NCI-H524 treated with DMSO at 0.1 percent for 48 hours (cell line): ENCODE measurements around the gene PPIL1.

Source experiments
- DNase-seq: peaks from one replicate; lab custom pipeline; 2025; lab: John Stamatoyannopoulos, UW

Gene PPIL1

DNA sequence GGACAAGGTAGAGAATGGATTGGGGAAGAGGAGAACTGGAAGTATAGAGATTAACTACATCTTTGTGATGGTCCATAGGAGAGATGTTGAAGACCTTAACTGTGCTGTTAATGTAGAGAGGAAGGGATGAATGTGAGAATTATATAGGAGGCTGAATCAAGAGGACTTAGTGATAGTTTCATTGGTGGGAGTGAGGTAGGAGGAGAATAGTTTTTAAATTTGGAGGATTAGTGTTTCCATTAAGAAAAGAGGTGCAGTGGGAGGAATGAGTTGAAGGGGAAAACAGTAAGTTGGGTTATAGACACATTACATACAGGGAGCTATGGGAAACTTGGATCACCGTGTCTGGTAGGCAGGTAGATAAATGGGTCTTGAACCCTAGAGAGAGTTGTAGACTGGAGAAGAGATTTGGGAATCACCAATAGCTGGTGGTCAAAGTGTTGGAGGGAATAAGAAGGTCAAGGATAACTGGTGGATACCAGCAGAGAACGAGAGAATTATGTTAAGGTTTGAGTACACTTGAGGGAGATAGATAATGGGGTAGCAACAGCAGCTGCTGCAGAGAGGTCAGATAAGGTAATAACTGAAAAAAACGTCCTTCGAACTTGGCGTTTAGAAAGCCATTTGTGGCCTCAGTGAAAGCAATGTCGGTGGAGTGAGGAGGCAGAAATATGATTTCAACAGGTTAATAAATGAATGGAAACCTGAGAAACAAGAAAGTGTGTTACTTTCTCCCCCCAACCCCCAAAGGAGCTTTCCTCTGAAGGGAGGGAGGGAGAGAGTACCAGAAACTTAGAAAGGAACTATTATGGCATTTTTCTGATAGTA lies 14.3 kb upstream of the PPIL1 start:
- DNase-seq = no peak

DNA sequence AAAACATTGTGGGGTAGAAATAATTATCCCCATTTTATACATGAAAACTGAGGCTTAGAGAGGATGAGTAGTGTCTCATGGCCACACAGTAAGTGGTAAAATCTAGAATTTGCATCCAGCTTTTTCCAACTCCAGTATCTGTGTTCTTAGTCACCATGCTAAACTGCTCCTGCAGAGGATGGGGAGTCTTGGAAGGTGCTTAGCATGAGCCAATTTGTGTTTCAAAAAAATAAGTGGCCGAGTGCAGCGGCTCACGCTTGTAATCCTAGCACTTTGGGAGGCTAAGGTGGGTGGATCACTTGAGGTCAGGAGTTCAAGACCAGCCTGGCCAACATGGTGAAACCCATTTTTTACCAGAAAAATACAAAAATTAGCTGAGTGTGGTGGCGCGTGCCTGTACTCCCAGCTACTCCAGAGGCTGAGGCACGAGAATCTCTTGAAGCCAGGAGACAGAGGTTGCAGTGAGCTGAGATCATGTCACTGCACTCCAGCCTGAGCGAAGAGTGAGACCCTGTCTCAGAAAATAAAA lies 13.6 kb upstream of the PPIL1 start:
- no peak for DNase-seq

DNA sequence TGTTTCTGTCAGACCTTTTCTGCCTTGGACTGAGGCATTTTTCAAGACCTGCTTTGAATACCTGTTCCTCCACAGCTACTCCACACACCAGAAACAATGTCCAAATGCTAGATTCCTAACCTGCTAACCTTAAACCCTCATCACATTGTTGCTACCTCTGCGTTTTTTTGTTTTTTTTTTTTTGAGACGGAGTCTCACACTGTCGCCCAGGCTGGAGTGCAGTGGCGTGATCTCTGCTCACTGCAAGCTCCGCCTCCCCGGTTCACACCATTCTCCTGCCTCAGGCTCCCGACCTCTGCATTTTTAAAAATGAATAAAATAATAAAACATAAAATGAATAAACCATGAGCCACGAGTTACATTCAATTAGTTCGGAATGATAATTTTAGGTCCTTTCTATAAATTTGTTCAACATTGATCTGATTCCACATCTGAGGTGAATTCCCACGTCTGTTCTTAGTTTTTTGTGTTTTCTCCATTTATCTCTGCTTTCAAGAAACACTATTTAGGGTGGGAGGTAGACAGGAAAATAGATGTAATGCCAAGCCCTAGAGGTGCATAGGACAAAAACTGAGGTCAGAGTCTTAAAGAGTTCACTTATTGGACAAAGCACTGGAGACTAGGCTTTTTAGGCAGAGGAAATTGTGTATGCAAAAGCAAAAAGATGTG lies 12.5 kb upstream of the PPIL1 start:
- no peak for DNase-seq

DNA sequence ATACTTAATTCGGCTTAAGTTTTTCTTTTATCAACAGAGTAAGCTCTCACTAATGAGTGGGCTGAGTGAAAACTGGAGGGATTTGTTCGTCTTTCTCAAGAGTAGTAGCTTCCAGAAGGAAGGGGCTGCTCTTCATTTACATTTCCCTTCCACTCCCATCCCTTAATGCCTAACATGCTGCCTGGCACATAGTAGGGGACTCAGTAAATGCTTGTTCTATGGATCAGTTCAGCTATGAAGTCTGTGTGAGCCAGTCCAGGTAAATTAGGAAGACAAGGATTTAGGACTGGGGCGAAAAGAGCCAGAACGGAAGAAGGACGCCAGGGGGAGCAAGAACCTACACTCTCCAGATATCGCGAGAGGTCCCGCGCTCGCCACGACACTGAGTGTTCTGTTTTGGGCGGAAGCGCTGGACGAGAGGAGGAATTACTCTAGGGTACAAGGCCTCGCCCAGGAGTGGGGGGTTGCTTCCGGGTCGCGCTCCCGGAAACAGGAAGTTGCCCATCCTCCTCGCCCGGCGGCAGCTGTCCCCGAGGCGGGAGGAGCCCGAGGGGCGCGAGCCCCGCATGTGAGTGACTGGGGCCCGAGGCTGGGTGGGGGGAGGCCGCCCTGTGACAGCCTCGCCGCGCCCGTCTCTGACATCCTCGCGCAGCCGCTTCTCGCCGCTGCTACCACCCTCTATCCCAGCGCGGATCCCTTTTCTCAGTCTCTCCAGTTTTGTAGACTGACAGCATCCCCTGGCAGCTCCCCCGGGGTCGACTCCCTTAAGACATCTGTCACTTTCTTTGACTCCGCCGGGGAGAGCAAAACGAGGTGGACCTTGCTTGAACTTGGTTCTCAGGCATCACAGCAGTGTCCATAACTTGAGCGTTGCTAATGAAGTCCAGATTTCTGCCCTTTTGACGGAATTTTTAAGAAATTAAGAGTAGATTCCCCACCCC lies 11.1 kb upstream of the PPIL1 start, which contains the start of gene C6orf89:
Gene C6orf89, plus strand, starts transcription at position 492 of the 941 bp plus-strand sequence. CDS start 13,493 bp downstream, outside the sequence.
- peak; percentile 92 for DNase-seq

DNA sequence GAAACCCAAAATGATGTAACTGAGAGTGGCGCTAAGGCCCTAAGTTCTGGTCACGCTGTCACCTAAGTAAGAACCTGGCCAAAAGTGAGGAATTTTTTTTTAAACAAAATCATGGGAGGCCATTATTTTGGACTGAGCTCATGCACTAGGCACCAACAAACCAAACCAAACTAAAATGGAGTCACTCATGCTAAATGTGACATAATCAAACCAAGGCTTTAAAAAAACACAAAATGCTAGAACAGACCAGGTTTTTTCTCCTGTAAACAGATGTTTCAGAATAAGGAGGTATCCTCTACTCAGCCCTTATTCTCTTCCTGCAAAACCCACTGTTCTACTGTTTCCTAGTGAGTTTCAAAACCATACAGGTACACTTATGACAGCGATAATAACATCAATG lies 10.0 kb upstream of the PPIL1 start:
- DNase-seq = no peak

DNA sequence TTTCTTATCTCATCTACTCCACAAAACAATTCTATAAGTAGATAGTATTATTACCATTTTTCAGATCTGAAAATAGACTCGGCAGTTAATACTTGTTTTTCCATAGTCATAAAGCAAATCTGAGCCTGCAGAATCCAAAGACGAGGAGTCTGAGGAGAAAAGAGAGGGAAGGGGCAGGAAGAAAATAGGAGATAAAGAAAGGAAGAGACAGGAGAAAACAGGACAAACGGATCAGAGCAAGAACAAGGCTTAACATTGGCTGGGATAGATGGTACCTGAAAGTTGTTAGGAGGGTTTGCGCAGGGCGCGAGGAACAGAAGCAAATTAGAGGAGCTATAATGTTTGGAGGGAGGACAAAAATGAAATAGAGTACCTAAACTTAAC lies 639 bp upstream of the PPIL1 start:
- no peak for DNase-seq

DNA sequence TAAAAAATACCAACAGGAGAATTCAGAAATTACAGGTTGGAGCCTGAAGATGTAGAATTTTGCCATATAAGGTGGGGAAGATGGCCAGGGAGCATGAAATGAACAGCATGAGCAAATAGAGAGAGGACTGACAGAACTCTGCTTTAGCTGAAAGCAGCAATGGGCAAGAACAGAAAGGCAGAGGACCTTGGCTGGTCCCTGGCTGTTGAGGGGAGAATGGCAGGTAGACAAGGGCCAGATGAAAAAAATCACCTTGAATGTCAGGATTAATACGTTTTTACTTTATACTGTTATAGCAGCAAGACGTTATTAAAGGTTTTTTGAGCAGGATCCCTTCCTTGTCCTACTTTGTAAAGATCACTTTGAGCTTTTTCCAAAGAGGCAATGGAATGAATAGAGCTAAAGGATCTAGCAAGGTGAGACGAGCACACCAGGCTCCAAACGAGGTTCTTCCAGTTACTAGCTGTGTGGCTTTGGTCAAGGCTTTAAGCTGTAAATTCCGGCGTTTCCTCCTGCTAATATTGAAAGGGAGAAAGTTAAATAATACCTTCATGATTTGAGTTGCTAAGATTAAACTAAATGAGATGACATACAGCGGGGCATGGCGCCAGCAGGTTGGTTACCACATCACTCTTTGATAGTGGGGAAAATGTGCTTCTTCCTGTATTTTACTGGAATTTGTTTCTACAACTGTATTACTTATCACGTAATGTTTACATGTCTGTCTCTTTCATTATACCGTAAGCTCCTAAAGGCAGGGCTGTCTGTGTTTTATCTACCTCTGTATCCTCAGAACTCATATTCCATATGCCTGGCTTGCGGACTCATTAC lies 776 bp downstream of the PPIL1 start:
- DNase-seq = no peak

DNA sequence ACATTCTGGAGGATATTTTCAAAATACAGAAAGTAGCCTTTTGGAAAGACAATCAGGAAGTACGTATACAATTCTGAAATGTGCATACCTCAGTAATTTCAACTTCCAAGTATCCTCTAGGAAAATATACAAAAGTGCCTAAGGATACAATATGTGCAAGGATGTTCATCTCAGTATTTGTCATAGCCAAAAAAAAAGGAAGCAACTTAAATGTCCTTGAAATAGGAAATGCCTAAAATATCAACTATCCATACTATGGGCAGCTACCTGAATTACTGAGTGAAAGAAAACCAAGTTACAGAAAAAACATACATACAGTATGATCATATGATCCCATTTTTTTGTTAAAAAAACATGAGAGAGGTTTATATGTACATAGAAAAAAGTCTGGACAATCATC lies 1.5 kb downstream of the PPIL1 start:
- no peak for DNase-seq

DNA sequence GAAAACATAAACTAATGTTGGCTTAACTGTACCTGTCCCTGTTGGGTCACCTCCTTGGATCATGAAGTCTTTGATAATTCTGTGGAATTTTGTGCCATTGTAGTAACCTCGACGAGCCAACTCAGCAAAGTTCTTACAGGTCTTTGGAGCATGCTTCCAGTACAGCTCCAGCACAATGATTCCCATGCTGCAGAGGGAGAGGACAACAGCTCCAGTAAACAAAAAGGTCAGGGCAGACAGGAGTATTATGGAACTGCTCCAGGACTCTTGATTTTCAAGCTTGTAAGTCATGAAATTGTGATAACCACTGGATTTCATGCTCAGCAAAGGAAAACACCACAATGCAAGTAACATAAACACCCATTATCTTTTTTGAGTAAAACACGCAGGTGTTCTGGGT lies 2.9 kb downstream of the PPIL1 start:
- no peak for DNase-seq

DNA sequence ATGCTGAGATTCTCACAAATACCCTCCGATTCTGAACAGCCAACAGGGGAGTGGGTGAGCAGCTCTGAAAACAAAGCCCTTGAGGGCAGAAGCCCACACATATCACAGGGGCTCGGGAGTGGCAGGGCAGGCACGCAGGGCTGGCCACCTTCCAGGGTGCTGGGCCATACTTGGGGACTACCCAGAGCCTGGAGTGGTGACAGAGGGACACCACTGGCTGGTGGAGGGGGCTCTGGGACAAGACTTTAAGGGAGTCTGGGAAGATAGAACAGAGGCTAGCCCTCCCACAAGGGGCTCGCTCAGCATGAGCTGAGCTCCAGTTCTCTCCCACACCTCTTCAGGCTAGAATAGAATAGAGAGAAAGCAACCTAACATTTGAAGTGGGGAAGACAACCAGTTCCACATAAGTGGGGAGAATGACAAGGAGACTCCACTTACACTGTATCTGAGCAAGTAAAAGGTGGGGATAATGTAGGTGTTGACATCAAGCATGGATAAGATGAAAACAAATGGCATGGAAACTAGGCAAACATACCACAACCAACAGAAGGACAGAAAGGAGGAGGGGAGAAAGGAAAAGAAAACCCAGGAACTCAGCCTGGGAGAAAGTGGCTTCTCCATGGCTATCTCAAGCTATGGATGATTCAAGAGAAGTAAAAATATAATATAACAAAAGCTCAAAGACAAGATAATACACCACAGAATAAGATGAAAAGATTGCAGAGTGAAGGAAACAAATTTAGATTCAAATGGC lies 7.0 kb downstream of the PPIL1 start:
- DNase-seq = no peak

DNA sequence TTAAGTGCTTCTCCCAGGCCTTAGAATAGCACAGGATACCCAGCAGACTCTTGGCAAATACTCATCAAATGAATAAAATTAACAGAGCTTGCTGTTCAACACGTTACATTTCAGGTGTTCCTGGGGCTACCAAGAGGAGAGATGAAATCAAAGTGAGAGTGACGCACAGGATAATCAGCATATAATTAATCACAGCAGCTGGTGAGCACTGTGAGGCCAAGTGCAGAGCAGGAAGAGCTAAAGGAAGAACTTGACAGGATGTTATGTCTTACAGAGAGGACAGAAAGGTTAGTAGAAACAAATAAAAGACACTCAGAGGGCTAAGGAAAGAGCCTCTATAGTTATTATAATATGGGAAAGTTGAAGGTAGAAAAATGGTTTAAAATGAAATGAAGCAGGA lies 8.8 kb downstream of the PPIL1 start:
- no peak for DNase-seq

DNA sequence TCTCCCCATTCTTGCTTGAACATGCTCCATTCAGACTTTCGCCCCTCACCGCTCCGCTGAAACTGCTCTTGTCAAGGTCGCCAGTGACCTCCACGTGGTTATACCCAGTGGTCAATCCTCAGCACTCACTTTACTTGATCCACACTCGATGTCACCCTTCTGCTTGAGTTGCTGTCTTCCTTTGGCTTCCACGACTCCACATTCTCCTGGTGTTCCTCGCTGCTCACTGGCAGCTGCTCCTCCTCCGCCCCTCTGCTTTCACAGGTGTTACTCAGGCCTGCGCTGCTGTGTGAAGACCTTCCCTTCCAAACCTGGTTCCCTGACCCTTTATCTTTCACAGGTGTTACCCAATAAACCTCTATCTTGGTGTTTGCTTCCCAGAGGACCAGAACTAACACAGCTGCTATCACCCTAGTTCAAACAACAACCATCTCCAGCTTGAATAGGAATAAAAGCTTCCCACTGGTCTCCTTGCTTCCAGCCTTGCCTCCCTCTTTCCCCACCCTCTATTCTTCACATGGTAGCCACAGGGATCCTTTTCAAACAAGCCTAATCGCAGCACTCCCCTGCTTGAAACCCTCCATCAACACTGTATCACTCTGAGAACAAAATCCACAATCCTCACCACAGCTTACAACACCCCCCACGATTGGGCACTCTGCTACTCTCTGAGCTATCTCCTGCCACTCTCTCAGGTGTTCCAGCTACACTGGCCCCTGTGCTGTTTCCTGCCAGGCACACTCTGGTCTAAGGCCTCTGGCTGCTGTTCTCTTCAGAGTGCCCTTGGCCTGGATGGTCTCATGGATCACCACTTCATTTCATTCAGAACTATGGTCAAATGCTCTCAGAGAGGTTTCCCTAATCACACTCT lies 10.7 kb downstream of the PPIL1 start:
- no peak for DNase-seq

DNA sequence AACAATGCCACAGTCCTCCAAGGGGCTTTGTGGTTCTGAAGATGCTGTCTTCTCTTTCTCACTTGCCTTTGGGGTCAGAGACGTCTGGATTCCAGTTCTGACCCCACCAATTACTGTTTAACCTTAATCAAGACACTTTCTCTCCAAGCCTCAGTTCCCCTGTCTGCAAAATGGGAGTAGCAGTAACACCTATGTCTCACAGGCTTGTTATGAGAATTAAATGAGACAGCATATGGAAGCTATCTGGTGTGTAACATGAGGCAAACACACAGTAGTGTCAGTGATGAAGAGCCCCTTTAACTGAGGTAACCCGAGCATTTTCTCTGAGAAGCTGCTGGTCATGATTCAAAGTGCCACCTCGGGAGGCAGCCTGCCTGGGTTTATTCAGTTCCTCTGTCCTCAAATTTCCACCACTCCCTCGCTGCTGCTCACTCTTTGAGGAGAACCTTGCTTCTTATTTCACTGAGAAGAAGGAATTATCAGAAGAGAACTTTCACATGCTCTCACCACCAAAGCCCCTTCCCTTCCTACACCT lies 11.7 kb downstream of the PPIL1 start:
- DNase-seq = no peak

DNA sequence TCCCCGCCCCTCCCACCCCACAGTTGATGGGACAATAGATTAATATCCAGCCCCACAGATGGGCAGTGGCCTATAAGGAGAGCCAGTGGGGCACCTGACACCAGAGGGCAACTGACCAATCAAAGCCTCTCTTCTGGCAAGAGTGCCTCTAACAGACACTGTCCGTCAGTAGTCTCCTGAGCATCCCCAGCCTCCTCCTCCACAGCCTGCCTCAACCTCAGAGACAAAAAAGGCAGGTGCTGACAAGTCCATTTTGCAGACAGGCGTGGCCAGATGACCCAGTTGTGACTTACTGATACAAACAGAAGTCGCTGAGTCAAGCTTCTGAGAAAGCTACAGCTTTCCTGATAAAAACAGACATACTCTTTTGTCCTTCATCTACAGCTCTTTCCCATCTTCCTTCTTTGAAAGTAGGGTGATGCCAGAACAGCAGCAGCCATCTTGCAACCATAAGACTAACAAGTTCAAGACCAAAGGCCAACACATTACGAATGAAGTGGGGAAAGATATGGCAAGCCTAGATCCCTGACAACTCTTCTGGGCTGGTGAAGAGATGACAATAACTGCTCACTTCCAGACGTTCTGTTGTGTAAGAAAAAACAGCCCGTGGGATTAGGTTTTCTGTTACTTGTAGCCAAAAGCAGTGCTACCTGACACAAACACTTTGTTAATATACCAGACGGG lies 12.3 kb downstream of the PPIL1 start:
- DNase-seq = no peak

DNA sequence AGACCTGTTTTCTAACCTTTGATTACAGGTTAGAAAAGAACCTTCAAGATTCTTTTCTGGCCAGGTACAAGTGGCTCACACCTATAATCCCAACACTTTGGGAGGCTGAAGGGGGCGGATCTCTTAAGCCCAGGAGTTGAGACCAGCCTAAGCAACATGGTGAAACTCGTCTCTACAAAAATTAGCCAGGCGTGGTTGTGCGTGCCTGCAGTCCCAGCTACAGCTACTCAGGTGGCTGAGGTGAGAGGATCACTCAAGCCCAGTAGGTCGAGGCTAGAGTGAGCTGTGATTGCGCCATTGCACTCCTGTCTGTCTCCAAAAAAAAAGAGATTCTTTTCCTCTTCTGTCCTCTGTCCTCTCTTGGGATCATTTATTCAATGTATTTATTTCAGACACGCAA lies 14.5 kb downstream of the PPIL1 start:
- no peak for DNase-seq

DNA sequence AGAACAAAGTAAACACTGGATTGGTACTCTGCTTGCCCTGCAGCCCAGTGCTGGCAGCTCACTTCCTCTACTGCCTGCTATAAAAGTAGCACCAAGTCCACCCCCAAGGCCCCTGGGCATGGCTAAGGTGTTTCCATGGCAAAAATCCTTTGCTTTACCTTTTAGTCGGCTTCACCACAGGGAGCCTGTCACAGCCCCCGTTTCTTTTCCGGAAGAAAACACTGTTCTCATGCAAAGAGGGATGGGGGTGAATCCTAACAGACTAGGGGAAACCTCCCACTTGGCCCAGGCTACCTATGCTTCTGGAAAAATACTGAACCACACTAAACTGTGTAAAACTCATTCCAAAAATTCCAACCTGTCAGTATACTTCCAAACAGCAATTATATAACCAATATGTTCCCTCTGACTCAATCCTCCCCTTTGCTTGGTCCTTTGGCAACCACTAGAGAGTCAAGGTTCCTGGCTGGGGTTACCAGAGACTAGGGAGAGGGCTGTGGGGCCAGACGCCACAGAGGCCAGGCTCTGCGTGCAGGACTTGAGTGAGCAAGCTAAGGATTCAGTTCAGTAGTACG lies 16.1 kb downstream of the PPIL1 start:
- DNase-seq = no peak

DNA sequence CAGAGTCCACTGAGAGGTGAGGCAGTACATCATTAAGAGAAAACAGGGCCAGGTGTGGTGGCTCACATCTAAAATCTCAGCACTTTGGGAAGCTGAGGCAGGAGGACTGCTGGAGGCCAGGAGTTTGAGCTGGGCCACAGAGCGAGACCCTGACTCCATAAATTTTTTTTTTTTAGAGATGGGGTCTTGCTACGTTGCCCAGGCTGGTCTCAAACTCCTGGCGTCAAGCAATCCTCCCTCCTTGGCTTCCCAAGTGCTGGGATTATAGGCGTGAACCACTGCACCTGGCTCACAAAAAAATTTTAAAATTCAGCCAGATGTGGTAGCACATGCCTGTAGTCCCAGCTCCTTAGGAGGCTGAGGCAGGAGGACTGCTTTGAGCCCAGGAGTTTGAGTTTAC lies 17.3 kb downstream of the PPIL1 start:
- no peak for DNase-seq

DNA sequence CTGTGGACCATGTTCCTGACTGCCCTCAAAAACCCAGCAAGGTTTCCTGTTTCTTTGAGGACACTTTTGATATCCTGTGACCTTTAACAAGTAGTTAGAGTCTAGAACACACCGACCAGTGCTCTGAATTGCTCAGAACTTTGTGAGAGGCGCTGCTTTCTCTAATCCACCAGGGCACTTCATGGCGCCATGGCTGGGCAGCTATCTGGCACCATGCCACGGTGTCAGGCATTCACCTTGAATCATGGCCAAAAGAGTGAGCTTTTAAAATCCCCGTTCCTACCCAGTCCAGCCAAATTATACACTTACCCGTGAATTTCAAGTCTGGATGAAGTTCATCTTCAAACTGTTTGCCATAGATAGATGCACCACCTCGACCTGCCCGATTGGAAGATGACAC lies 18.3 kb downstream of the PPIL1 start:
- DNase-seq = no peak
